SK-N-SH (cell line): ENCODE measurements around the gene MYO1D. TPM values are rescaled to one million over a fixed set of nuclear protein-coding genes. Genes with fewer than 3 reads are reported as not detected.

Experiments
- CTCF ChIA-PET: fragments of 300-600, 350-600 bp; formaldehyde crosslinking; extraction: SDS; loops from one replicate; lab custom pipeline; 2021; lab: Yijun Ruan, JAX
- POLR2A ChIA-PET: fragments of 350-600 bp; sonication (Branson Sonifier 250); formaldehyde crosslinking; extraction: SDS; loops from one replicate; lab custom pipeline; 2020; ENCODE audit warnings: antibody characterized with exemption, inconsistent platforms; lab: Yijun Ruan, JAX
- DNase-seq: peaks from one replicate; pipeline ENCODE4 v3.0.0; 2012
- H2AFZ ChIP-seq: fragments of 200-600 bp; sonication (generic); 2 replicates; pipeline ENCODE4 v1.8.1; 2016; ENCODE audit warnings: antibody characterized with exemption, mild to moderate bottlenecking, low read depth
- H3F3A ChIP-seq: fragments of 200-600 bp; sonication (generic); replicated peaks from 2 replicates; pipeline ENCODE3; 2016; ENCODE audit warnings: antibody characterized with exemption, mild to moderate bottlenecking; ENCODE audit not compliant: insufficient read depth
- H3K27ac ChIP-seq, 2 experiments: fragments of 200-500 bp in 1 of 2; fragments of 200-600 bp in 1 of 2; sonication (Bioruptor generic) in 1 of 2; sonication (generic), shearing (Covaris generic) in 1 of 2; 2 replicates each; pipeline versions ENCODE4 v1.5.1 to v1.6.1; 2014 to 2016; ENCODE audit warnings: low read depth in 2 of 2, inconsistent platforms in 1 of 2, low read length in 1 of 2, mild to moderate bottlenecking in 1 of 2, mixed read lengths in 1 of 2
- H3K27me3 ChIP-seq: fragments of 200-600 bp; sonication (generic), shearing (Covaris generic); 2 replicates; pipeline ENCODE4 v1.6.1; 2016; ENCODE audit warnings: mixed run types; ENCODE audit not compliant: insufficient read depth
- H3K36me3 ChIP-seq, 2 experiments: fragments of 200-500 bp in 1 of 2; fragments of 200-600 bp in 1 of 2; sonication (Bioruptor generic) in 1 of 2; sonication (generic) in 1 of 2; replicated peaks in 1 of 2; 2 replicates each; pipeline versions ENCODE3 to v1.5.1; 2014 to 2016; ENCODE audit warnings: low read length in 1 of 2, mild to moderate bottlenecking in 1 of 2; ENCODE audit not compliant: insufficient read depth in 2 of 2, control insufficient read depth in 1 of 2
- H3K4me1 ChIP-seq, 2 experiments: fragments of 200-500 bp in 1 of 2; fragments of 200-600 bp in 1 of 2; sonication (Bioruptor generic) in 1 of 2; sonication (generic), shearing (Covaris generic) in 1 of 2; 2 replicates each; pipeline versions ENCODE4 v1.5.1 to v1.6.1; 2014 to 2016; ENCODE audit warnings: low read depth in 1 of 2, low read length in 1 of 2, mixed run types in 1 of 2; ENCODE audit not compliant: insufficient read depth in 2 of 2, control insufficient read depth in 1 of 2
- H3K4me2 ChIP-seq: fragments of 200-600 bp; sonication (generic), shearing (Covaris generic); 2 replicates; pipeline ENCODE4 v1.6.1; 2017; ENCODE audit warnings: mixed run types
- H3K4me3 ChIP-seq, 2 experiments: fragments of 200-500 bp in 1 of 2; fragments of 200-600 bp in 1 of 2; sonication (Bioruptor generic) in 1 of 2; sonication (generic), shearing (Covaris generic) in 1 of 2; 2 replicates each; pipeline versions ENCODE4 v1.5.1 to v1.8.1; 2014 to 2016; ENCODE audit warnings: low read depth in 2 of 2, inconsistent platforms in 1 of 2, low read length in 1 of 2, mild to moderate bottlenecking in 1 of 2, mixed read lengths in 1 of 2, moderate library complexity in 1 of 2
- H3K79me2 ChIP-seq: fragments of 200-600 bp; sonication (generic); 2 replicates; pipeline ENCODE4 v1.8.1; 2017; ENCODE audit warnings: mild to moderate bottlenecking; ENCODE audit not compliant: insufficient read depth
- H3K9ac ChIP-seq: fragments of 200-600 bp; sonication (generic); 2 replicates; pipeline ENCODE4 v1.6.1; 2017; ENCODE audit warnings: mixed run types
- H3K9me2 ChIP-seq: fragments of 200-600 bp; sonication (generic); 2 replicates; pipeline ENCODE4 v1.6.1; 2017; ENCODE audit warnings: mixed run types
- H3K9me3 ChIP-seq: fragments of 200-600 bp; sonication (generic); 2 replicates; pipeline ENCODE4 v1.6.1; 2017; ENCODE audit warnings: mixed run types, mild to moderate bottlenecking, moderate library complexity
- H4K20me1 ChIP-seq: fragments of 200-600 bp; sonication (generic); 2 replicates; pipeline ENCODE4 v1.6.1; 2017; ENCODE audit warnings: mild to moderate bottlenecking, mixed run types; ENCODE audit not compliant: insufficient read depth
- CTCF ChIP-seq: fragments of 200-600 bp; sonication (generic); IDR thresholded peaks from 2 replicates; pipeline ENCODE4 v1.6.1; 2017; ENCODE audit warnings: antibody characterized with exemption, mild to moderate bottlenecking, moderate library complexity
- ELF1 ChIP-seq: IDR thresholded peaks from 2 replicates; pipeline ENCODE4 v1.4.0; 2012
- FOSL2 ChIP-seq: IDR thresholded peaks from 2 replicates; pipeline ENCODE4 v1.4.0; 2012; ENCODE audit warnings: low read depth, mild to moderate bottlenecking, moderate library complexity, borderline replicate concordance
- FOXM1 ChIP-seq: IDR thresholded peaks from 2 replicates; pipeline ENCODE4 v1.4.0; 2012; ENCODE audit warnings: low read depth, mild to moderate bottlenecking
- GABPA ChIP-seq: IDR thresholded peaks from 2 replicates; pipeline ENCODE4 v1.4.0; 2012; ENCODE audit warnings: low read depth, mild to moderate bottlenecking
- GATA2 ChIP-seq: sonication (generic); formaldehyde crosslinking; IDR thresholded peaks from 2 replicates; pipeline ENCODE4 v1.5.0; 2020; ENCODE audit warnings: mild to moderate bottlenecking, missing genetic modification reagents
- JUND ChIP-seq: IDR thresholded peaks from 2 replicates; pipeline ENCODE4 v1.4.0; 2012
- MAX ChIP-seq: IDR thresholded peaks from 2 replicates; pipeline ENCODE4 v1.4.0; 2012; ENCODE audit warnings: low read depth
- MXI1 ChIP-seq: IDR thresholded peaks from 2 replicates; pipeline ENCODE4 v1.6.1; 2012; ENCODE audit warnings: mild to moderate bottlenecking, low read depth, low read length, improper control_type of control experiment
- NFIC ChIP-seq: IDR thresholded peaks from 2 replicates; pipeline ENCODE4 v1.4.0; 2012; ENCODE audit warnings: borderline replicate concordance
- RCOR1 ChIP-seq: fragments of 150-350 bp; IDR thresholded peaks from 2 replicates; pipeline ENCODE4 v1.6.1; 2017; ENCODE audit warnings: antibody characterized with exemption, low read length
- RXRA ChIP-seq: IDR thresholded peaks from 2 replicates; pipeline ENCODE4 v1.4.0; 2012; ENCODE audit warnings: low read depth, mild to moderate bottlenecking, borderline replicate concordance
- TAF1 ChIP-seq: IDR thresholded peaks from 2 replicates; pipeline ENCODE4 v1.6.1; 2012; ENCODE audit warnings: low read depth, mild to moderate bottlenecking, low read length, moderate library complexity, borderline replicate concordance
- TEAD4 ChIP-seq: IDR thresholded peaks from 2 replicates; pipeline ENCODE4 v1.4.0; 2012; ENCODE audit warnings: mild to moderate bottlenecking, borderline replicate concordance; ENCODE audit not compliant: insufficient read depth
- USF2 ChIP-seq: fragments of 150-350 bp; IDR thresholded peaks from 2 replicates; pipeline ENCODE4 v1.6.1; 2017; ENCODE audit warnings: antibody characterized with exemption, low read length, low read depth, borderline replicate concordance
- YY1 ChIP-seq: IDR thresholded peaks from 2 replicates; pipeline ENCODE4 v1.4.0; 2012; ENCODE audit warnings: low read depth, mild to moderate bottlenecking
- WGBS: methylation state at CpG from one replicate; pipeline ENCODE4 v1.1.6; 2017; ENCODE audit warnings: low lambda C conversion rate; 5-methylcytosine and 5-hydroxymethylcytosine counted together
- polyA plus RNA-seq, 3 experiments: library from polyadenylated mRNA; depleted of rRNA; stranded (reverse); fragments of >200 nt; gene quantifications; 2 replicates each; pipeline ENCODE4 v1.2.3, GENCODE V29; 2012
- TF ChIP-seq, protein P1 (sequence below): fragments of 150-350 bp; IDR thresholded peaks from 2 replicates; pipeline ENCODE4 v1.6.1; 2016; ENCODE audit warnings: mild to moderate bottlenecking, low read depth, low read length
- TF ChIP-seq, protein P2 (sequence below): IDR thresholded peaks from 2 replicates; pipeline ENCODE4 v1.6.1; 2012; ENCODE audit warnings: mild to moderate bottlenecking, low read depth, low read length, moderate library complexity
- TF ChIP-seq, protein P3 (sequence below): IDR thresholded peaks from 2 replicates; pipeline ENCODE4 v1.4.0; 2012; ENCODE audit warnings: low read depth, borderline replicate concordance

Gene MYO1D
- polyA plus RNA-seq, 1 of the 3 experiments (the other 2 are of a cell fraction): 20.4 TPM

DNA sequence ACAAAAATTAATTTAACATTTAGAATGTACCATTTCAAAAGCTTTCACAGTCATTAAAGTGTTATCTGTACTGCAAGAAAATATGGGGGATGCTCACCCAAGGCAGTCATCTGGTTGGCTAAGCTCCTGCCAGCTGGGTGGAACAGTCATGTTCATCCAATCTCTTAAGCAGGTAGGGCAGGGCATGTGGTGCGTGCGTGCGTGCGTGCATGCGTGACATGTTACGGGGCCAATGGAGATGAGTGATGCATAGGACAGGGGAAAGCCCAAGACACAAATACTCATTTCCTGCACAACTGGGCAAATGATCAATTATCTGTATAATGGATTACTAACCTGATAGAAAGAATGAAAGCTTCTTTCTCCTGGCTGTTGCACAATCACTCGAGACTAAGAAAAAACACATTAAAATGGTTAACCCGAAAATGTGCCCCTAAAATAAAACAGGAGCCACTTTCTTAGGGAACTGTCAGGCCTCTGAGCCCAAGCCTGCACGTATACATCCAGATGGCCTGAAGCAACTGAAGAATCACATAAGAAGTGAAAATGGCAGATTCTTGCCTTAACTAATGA is 104.4 kb downstream of the MYO1D start:
- H3K4me1 ChIP-seq: no peaks in the 10 kb centered on the region; a peak in 1 of 4 replicates
- DNase-seq: no peak
- TF ChIP-seq FOXM1 (no peak), USF2 (no peak), TEAD4 (no peak), RCOR1 (no peak), YY1 (no peak), ELF1 (no peak), TAF1 (no peak), MAX (no peak), MXI1 (no peak), FOSL2 (no peak), GATA2 (CRISPR knock-in tag) (no peak), RXRA (no peak), GABPA (no peak), NFIC (no peak), JUND (no peak), CTCF (no peak)
- TF ChIP-seq, protein P1, sequence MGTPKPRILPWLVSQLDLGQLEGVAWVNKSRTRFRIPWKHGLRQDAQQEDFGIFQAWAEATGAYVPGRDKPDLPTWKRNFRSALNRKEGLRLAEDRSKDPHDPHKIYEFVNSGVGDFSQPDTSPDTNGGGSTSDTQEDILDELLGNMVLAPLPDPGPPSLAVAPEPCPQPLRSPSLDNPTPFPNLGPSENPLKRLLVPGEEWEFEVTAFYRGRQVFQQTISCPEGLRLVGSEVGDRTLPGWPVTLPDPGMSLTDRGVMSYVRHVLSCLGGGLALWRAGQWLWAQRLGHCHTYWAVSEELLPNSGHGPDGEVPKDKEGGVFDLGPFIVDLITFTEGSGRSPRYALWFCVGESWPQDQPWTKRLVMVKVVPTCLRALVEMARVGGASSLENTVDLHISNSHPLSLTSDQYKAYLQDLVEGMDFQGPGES: no peak
- TF ChIP-seq, protein P2, sequence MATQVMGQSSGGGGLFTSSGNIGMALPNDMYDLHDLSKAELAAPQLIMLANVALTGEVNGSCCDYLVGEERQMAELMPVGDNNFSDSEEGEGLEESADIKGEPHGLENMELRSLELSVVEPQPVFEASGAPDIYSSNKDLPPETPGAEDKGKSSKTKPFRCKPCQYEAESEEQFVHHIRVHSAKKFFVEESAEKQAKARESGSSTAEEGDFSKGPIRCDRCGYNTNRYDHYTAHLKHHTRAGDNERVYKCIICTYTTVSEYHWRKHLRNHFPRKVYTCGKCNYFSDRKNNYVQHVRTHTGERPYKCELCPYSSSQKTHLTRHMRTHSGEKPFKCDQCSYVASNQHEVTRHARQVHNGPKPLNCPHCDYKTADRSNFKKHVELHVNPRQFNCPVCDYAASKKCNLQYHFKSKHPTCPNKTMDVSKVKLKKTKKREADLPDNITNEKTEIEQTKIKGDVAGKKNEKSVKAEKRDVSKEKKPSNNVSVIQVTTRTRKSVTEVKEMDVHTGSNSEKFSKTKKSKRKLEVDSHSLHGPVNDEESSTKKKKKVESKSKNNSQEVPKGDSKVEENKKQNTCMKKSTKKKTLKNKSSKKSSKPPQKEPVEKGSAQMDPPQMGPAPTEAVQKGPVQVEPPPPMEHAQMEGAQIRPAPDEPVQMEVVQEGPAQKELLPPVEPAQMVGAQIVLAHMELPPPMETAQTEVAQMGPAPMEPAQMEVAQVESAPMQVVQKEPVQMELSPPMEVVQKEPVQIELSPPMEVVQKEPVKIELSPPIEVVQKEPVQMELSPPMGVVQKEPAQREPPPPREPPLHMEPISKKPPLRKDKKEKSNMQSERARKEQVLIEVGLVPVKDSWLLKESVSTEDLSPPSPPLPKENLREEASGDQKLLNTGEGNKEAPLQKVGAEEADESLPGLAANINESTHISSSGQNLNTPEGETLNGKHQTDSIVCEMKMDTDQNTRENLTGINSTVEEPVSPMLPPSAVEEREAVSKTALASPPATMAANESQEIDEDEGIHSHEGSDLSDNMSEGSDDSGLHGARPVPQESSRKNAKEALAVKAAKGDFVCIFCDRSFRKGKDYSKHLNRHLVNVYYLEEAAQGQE: no peak
- TF ChIP-seq, protein P3, sequence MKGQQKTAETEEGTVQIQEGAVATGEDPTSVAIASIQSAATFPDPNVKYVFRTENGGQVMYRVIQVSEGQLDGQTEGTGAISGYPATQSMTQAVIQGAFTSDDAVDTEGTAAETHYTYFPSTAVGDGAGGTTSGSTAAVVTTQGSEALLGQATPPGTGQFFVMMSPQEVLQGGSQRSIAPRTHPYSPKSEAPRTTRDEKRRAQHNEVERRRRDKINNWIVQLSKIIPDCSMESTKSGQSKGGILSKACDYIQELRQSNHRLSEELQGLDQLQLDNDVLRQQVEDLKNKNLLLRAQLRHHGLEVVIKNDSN: no peak
- TF ChIP-seq, all 33 proteins: peak for 0
- no peaks in the 10 kb centered on the region for H3K9me2 ChIP-seq
- no peak overlapping the region for H3K9ac ChIP-seq
- ChIA-PET CTCF (interaction anchor here (0.6 to 5.8 kb wide), 6 partner anchors 10 to 310 kb away, joined by 3 to 43 read pairs (median 11); partner anchors contain the start of gene MYO1D), POLR2A (no interaction called here)
- H3F3A ChIP-seq: no peaks in the 10 kb centered on the region
- no peak overlapping the region for H3K4me2 ChIP-seq
- H3K36me3 ChIP-seq: peaks cover 10 to 26% of the 10 kb centered on the region in 2 experiments
- H2AFZ ChIP-seq: no peak overlapping the region
- no peaks in the 10 kb centered on the region for H4K20me1 ChIP-seq
- no peaks in the 10 kb centered on the region for H3K9me3 ChIP-seq
- H3K27ac ChIP-seq: no peak overlapping the region
- no peaks in the 10 kb centered on the region for H3K79me2 ChIP-seq
- 90% methylated on average over 9 of the region's 9 CpGs for whole genome bisulfite sequencing
- H3K27me3 ChIP-seq: no peaks in the 10 kb centered on the region
- H3K4me3 ChIP-seq: no peak overlapping the region
